GM21619 (cell line): ENCODE measurements around the gene PHRF1.

Experiments used
- ATAC-seq: cut with Tn5 transposase; IDR thresholded peaks from one replicate; pipeline ENCODE4 v1.9.1; 2021; ENCODE audit not compliant: unreplicated experiment

Gene PHRF1

GRCh38 chr11:575996-576768 is at the start of gene PHRF1:
Gene PHRF1 (plus strand): TSS chr11:576470. CDS start chr11:581513, 5,043 bp downstream.
- peak; percentile 73 for ATAC-seq

- no peak for ATAC-seq
Observed at GRCh38 chr11:528166-528814, 48.0 kb upstream of the PHRF1 start.

GRCh38 chr11:528815-529727 is 47.2 kb upstream of the PHRF1 start:
- ATAC-seq: no peak

- ATAC-seq: no peak
Observed at GRCh38 chr11:529728-530411, 46.4 kb upstream of the PHRF1 start.

- no peak for ATAC-seq
Observed at GRCh38 chr11:530960-531831, 45.1 kb upstream of the PHRF1 start.

- ATAC-seq: no peak
Observed at GRCh38 chr11:531919-532526, 44.2 kb upstream of the PHRF1 start.

- no peak for ATAC-seq
Observed at GRCh38 chr11:532527-532985, 43.7 kb upstream of the PHRF1 start.

GRCh38 chr11:532986-533585 is 43.2 kb upstream of the PHRF1 start:
- no peak for ATAC-seq

GRCh38 chr11:533586-534395 is 42.5 kb upstream of the PHRF1 start:
- no peak for ATAC-seq

- peak; percentile 3 for ATAC-seq
Observed at GRCh38 chr11:534396-535209, 41.7 kb upstream of the PHRF1 start.

- ATAC-seq: peak; percentile 4
Observed at GRCh38 chr11:535210-535518, 41.1 kb upstream of the PHRF1 start.

GRCh38 chr11:535519-536454 is 40.5 kb upstream of the PHRF1 start, which contains the start of gene HRAS:
Gene HRAS (minus strand): TSS chr11:535576.
- peak; percentile 63 for ATAC-seq

GRCh38 chr11:536841-537621 is 39.2 kb upstream of the PHRF1 start, which contains the start of gene LRRC56:
Gene LRRC56 (plus strand): TSS chr11:537527. CDS start chr11:540685, 3,158 bp downstream.
- ATAC-seq: peak; percentile 50

GRCh38 chr11:537622-538430 is 38.4 kb upstream of the PHRF1 start:
- no peak for ATAC-seq
